Esophagus squamous epithelium (tissue), 4 donors: Measurements from ENCODE around the gene RALGPS1.

Source experiments
- CTCF ChIP-seq, 6 experiments: fragments of 450-650 bp in 4 of 6; fragments of 200-600 bp in 2 of 6; sonication (generic) in 2 of 6; IDR thresholded peaks; one replicate each; pipeline ENCODE4 v1.5.1; 2016 to 2019; ENCODE audit warnings: antibody characterized with exemption in 6 of 6, mild to moderate bottlenecking in 4 of 6, moderate library complexity in 4 of 6
- POLR2A ChIP-seq, 4 donors: fragments of 450-650 bp; IDR thresholded peaks; one replicate each; pipeline ENCODE4 v1.6.1; 2017; ENCODE audit warnings: antibody characterized with exemption in 4 of 4, mild to moderate bottlenecking in 4 of 4, moderate library complexity in 3 of 4

- TF ChIP-seq CTCF (IDR thresholded peaks at IDR 0.05) (no peak), POLR2A (IDR thresholded peaks at IDR 0.05) (no peak)
Measured at GRCh38 chr9:126916909-126917308, 2.3 kb downstream of the RALGPS1 start.
